Limb (tissue), 2 donors: ENCODE results near the gene DAB2IP.

ENCODE experiments used
- DNase-seq, 2 donors: peaks; one replicate each; pipeline ENCODE4 v3.0.0-alpha.2; 2016; ENCODE audit errors: extremely low spot score in 2 of 2

Gene DAB2IP

DNA sequence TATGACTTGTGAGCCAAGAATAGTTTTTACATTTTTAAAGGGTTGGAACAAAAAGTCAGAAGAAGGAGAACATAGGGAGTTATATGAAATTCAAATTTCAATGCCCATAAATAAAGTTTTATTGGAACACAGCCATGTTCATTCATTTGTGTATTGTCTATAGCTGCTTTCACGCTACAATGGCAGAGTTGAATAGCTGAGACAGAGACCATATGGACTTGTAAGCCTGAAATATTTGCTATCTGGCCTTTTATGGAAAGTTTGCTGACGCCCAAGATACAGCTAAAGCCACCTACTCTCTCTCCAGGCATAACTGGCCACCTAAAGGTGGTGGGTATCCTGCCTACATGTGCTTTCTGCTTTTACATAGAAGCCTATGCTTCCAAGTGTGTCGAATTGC, 10.9 kb downstream of the DAB2IP start:
- no peak for DNase-seq

- DNase-seq = no peak
Measured at GRCh38 chr9:121662891-121663580, 11.6 kb downstream of the DAB2IP start.

DNA sequence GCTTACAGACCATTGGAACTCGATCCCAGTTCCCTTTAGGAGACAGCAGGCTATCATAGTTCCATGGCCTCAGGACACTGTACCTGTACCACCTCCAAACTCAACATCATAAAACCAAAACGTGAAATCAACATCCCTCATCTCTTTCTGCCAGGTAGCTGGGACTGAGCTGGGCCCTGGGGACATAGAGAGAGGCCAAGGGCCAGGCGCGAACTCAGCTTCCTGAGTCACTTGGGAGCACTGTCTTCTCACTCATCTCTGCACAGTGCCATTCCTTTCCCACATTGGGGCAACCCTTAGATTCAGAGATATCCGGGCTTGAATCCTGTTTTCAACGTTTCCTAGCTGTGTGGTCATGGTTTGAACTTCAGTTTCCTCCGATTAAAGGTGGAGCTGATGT, 12.2 kb downstream of the DAB2IP start:
- DNase-seq = no peak

GRCh38 chr9:121666294-121666693, 14.9 kb downstream of the DAB2IP start:
- DNase-seq = no peak

GRCh38 chr9:121667214-121667613, 15.8 kb downstream of the DAB2IP start:
- no peak for DNase-seq

DNA sequence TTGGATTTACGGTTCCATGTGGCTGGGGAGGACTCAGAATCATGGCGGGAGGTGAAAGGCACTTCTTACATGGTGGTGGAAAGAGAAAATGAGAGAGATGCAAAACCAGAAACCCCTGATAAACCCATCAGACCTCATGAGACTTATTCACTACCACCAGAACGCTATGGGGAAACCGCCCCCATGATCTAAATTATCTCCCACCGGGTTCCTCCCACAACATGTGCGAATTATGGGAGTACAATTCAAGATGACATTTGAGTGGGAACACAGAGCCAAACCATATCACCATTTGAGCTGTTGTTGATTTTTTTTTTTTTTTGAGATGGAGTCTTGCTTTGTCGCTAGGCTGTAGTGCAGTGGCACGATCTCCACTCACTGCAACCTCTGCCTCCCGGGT, 16.5 kb downstream of the DAB2IP start:
- no peak for DNase-seq

DNA sequence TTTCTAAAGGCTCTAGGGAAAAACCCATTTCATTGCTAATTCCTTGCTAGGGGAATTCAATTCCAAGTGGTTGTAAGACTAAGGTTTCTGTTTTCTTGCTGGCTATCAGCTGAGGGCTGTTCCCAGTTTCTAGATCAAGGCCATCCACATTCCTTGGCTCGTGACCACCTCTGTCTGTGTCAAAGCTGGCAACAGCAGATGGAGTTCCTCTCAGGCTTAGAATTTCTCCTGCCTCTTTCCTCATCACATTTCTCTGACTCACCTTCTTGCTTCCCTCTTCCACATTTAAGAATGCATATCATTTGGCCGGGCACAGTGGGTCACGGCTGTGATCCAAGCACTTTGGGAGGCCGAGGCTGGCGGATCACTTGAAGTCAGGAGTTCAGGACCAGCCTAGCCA, 19.0 kb downstream of the DAB2IP start:
- no peak for DNase-seq

- no peak for DNase-seq
Measured at GRCh38 chr9:121671612-121672155, 20.2 kb downstream of the DAB2IP start.

- DNase-seq = no peak
Measured at GRCh38 chr9:121672213-121672612, 20.8 kb downstream of the DAB2IP start.

DNA sequence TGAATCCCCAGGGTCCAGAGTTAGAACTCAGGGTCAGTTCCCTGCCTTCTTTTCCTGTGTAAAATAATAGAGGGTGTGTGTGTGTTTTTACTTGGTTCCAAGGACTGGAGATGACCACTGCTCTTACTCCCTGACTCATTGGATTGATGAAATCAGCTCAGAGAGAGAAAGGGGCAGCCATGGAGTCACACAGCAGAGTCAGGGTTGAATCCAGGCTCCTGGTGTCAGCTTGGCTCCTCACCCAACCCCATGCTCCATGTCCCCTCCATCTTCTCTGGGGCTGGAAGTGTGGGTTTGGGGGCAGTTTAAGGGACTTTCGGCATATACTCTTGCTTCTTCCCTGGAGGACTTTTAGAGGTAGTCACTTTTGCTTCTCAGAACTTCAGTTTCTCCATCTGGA, 21.6 kb downstream of the DAB2IP start:
- no peak for DNase-seq

DNA sequence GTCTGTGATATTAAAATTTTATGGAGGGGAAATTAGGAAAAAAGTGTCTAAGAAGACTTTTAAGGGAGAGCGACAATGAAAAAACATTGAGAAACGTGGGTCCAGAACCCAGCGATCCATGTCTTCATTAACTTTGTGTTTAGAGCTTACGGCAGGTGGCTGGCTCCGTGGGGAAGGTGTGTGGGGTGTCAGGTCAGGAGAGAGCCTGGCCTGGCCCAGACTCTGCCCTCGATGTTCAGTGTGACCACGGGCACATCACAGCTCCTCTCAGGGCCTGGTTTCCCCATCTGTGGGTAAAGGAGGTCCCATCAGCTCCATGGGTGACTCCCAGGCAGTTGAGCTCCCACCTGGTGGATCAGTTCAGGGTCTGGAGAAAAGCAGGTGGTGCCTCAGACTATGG, 22.1 kb downstream of the DAB2IP start:
- DNase-seq = no peak

GRCh38 chr9:121674017-121674416, 22.6 kb downstream of the DAB2IP start:
- no peak for DNase-seq

DNA sequence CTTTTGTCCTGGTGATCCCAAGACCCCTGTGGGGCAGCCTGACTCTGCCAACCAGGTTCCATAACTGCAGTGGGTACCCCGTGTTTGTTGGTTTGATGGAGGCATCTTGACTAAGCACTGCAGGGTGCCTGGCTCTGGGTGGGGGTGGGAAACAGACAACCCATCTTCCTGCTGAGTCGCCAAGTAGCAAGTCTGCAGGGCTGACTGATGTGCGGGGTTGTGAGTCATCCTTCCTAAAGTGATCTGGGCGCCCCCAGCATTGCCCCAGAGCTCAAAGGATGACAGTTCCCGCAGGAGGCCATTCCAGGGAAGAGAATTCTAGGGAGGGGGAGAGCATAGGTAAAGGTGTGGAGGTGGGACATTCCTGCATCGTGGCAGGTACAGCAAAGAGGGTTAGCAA, 23.5 kb downstream of the DAB2IP start:
- DNase-seq = no peak

GRCh38 chr9:121675381-121675780, 23.9 kb downstream of the DAB2IP start:
- DNase-seq = no peak

DNA sequence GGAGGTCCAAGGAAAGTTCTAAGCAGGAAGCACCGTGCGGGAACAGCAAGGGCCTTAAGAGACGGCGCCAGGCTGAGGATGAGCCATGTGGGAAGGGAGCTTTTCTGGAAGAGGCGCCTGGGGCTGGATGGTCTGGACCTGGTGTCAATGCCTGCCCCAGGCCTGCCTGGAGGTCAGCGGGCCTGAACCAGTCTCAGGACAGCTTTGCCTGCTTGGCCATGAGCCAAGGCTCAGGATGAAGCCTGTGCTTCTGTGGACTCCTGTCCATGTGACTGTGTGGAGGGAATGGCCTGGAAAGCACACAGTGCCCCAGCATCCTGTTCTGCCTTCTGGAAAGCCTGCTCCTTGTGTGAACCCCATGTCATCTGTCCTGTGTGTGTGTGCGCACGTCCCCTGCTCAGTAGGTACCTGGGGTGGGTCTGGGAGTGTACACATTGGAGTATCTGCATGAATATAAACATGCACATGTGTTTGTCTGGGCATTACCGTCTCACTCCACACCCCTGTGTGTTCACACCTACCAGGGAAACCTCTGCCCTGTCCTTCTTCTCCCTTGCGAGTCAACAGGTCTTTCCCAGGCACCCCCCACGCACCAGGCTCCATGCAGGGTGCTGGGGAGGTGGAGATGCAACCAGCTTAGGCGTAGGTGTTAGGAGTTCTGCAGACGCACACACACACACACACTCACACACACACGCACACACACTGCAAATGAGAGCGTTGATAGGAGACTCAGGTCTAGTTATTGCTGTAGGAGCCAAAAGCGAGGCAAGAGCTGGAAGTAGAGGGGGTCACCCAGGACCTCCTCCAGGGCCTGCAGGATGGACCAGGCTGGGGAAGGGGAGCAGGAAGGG, 24.8 kb downstream of the DAB2IP start:
- no peak for DNase-seq

DNA sequence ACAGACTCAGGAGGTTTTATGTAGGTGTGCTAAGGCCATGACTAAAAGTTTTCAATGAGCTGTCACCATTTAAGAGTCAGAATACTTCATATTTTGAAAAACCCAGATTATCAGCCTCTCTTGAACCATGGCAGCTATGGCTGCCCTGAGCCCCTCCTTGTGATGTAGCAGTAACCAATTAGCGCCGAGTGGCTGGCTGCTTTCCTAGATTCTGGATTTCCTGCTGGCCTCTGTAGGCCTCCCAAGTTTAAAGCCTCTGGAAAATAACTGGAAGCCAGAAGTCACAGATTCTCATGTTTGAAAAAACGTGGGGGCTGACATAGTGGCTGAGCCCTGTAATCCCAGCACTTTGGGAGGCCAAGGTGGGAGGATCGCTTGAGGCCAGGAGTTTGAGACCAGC, 25.5 kb downstream of the DAB2IP start:
- no peak for DNase-seq

GRCh38 chr9:121678501-121679022, 27.1 kb downstream of the DAB2IP start:
- no peak for DNase-seq

DNA sequence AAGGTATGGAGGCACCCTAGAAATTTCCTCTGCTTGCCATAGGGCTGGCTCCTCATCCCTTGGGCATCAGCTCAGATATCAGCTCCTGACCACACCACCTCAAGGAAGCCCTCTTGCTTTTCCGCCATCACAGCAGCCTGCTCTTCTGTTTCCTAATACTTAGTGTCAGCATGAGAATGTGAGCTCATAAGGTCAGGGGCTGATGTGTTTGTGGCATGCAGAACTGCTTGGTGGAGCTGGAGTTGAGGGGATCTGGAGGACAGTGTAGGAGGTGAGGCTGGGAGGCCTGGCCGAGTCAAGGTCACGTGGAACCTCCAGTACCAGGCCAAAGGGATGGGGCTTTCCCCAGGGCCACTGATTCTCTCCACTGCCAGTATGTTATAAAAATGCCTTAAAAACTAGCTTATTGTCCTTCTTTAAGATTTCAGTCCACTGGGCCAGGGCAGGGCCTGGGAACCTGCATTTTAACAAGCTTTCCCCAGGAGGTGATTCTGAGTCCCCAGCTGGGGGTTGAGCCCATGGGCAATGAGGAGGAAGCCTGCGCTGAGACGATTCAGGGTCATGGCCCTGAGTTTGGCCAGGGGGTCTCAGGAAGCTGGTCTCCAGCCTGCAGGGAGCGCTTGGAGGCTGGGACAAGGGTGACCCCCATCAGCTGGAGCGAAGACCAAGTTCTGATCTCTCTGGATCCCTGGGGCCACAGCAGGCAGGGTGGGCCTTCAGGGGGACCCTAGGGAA, 28.6 kb downstream of the DAB2IP start:
- DNase-seq = no peak

DNA sequence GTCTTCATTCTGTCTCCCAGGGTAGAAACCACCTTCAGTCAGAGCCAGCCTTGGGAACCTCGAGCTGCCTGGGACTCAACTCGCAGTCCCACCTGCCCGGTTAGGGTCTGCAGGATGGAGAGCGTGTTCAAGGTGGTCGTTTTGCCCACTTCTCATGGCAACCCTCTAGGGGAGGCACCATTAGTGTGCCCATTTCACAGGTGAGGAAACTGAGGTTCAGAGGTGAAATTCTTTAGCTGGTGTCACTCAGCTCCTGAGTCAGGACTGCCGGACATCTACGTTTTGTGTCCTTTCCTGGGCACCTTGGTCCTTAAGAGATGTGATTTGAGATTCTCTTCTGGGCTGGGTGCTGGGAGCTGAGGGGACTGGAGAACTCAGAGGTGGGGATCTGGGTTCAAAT, 30.0 kb downstream of the DAB2IP start:
- no peak for DNase-seq

- DNase-seq = no peak
Measured at GRCh38 chr9:121682201-121682600, 30.8 kb downstream of the DAB2IP start.

GRCh38 chr9:121682926-121683515, 31.6 kb downstream of the DAB2IP start:
- no peak for DNase-seq
